ENCODE data around the gene ALKBH4. TPM values are rescaled to one million over a fixed set of nuclear protein-coding genes. Genes with fewer than 3 reads are reported as not detected.

Gene ALKBH4
- total RNA-seq, 4 donors from 2014 or later, result 14.7 to 38.9 (median 24.6) TPM

DNA sequence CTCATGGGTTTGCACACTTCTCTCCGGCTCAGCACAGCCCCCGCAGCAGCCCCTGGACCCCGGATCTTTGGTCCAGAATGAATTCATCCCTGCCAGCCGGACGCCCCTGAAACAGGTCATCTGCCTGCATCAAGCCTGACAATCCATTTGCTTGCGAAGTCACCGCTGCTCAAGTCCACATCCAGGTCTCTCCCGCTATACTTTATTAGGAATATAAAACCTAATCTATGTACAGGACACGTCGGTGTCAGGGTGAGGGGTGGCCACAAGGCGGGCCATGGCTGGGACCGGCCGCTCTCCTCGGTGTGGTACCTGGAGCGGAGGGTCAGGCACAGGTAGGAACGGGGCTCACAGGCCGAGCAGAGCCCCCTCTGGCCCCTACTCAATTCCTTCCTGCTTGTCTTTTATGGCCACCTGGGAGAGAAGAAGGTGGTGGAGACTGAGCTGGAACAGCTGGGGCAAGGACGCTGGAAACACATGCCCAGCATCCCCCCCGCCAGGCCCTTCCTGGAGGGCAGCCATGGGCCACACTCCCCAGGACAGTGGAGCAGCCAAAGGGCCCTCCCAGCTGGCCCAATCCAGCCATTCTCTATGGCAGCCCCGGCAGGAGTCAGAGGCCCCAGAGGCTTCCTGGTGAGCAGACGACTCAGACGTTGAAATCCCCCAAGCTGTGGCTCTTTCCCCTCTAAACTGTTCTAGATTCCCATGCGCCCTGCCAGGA lies 8.8 kb upstream of the ALKBH4 start:
- 79% methylated on average over 22 to 23 of the region's 23 CpGs for WGBS, 2 donors
- TF ChIP-seq POLR2A (IDR thresholded peaks at IDR 0.05), result no peak
- TF ChIP-seq CTCF (IDR thresholded peaks at IDR 0.05), result no peak
- intact Hi-C loops (cut with DNase I; ENCODE audit: low total_unique reads), result no loop called here
- no peak overlapping the region for H3K4me3 ChIP-seq (ENCODE audit: low read depth, poor library complexity, severe bottlenecking)
- peak in 1 of 2 donors; percentile 77 for DNase-seq (ENCODE audit: low spot score in 2 of 2)

DNA sequence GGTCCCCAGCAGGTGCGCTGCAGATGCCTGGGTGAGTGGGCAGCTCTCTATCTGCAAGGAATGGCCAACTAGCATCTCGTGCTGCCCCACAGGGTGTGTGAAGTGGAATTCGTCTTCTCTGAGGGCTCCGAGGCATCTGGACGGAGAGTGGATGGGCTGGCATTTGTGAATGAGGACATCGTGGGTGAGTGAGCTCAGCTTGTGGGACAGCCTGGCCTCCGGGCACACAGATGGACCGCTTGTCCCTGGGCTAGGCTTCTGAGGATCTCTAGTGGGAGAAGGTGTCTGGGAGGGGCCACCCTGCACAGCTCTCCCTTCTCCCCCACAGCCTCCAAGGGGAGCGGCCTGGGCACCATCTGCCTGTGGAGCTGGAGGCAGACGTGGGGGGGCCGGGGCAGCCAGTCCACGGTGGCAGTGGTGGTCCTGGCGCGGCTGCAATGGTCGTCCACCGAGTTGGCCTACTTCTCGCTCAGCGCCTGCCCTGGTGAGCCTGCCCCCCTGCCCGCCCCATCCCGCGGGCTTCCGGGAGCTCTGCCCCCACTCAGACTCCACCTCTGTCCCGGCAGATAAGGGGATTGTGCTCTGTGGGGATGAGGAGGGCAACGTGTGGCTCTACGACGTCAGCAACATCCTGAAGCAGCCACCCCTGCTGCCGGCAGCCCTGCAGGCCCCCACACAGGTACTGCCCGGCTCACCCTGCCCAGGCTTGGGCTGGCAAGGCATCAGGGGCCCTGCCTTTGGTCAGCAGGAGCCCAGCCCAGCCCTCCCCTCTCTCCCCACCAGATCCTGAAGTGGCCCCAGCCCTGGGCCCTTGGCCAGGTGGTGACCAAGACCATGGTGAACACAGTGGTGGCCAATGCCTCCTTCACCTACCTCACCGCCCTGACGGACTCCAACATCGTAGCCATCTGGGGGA lies 7.7 kb upstream of the ALKBH4 start:
- 74 to 81% methylated on average over 28 to 30 of the region's 31 CpGs for WGBS, 2 donors
- TF ChIP-seq CTCF (IDR thresholded peaks at IDR 0.05), result no peak
- no peak for TF ChIP-seq POLR2A (IDR thresholded peaks at IDR 0.05)
- no peak for DNase-seq (ENCODE audit: low spot score in 2 of 2)
- intact Hi-C loops (cut with DNase I; ENCODE audit: low total_unique reads), result no loop called here
- H3K4me3 ChIP-seq (ENCODE audit: low read depth, poor library complexity, severe bottlenecking), result no peak overlapping the region

- intact Hi-C loops (cut with DNase I; ENCODE audit: low total_unique reads), result no loop called here
- no peak for DNase-seq (ENCODE audit: low spot score in 2 of 2)
Measured at GRCh38 chr7:102471791-102472125, 7.1 kb upstream of the ALKBH4 start.

GRCh38 chr7:102469972-102470825 lies 5.5 kb upstream of the ALKBH4 start:
- intact Hi-C loops (cut with DNase I; ENCODE audit: low total_unique reads), result no loop called here
- H3K4me3 ChIP-seq (ENCODE audit: low read depth, poor library complexity, severe bottlenecking), result no peak overlapping the region
- 82 to 84% methylated on average over 18 to 20 of the region's 20 CpGs for WGBS, 2 donors
- TF ChIP-seq POLR2A (IDR thresholded peaks at IDR 0.05) (no peak), CTCF (IDR thresholded peaks at IDR 0.05) (no peak)
- no peak for DNase-seq (ENCODE audit: low spot score in 2 of 2)

More at GRCh38 chr7:102471791-102472125, 7.1 kb upstream of the ALKBH4 start:
- H3K4me3 ChIP-seq (ENCODE audit: low read depth, poor library complexity, severe bottlenecking), result no peak overlapping the region
- 74 to 79% methylated on average over 6 of the region's 6 CpGs for WGBS, 2 donors
- TF ChIP-seq CTCF (IDR thresholded peaks at IDR 0.05) (no peak), POLR2A (IDR thresholded peaks at IDR 0.05) (no peak)

DNA sequence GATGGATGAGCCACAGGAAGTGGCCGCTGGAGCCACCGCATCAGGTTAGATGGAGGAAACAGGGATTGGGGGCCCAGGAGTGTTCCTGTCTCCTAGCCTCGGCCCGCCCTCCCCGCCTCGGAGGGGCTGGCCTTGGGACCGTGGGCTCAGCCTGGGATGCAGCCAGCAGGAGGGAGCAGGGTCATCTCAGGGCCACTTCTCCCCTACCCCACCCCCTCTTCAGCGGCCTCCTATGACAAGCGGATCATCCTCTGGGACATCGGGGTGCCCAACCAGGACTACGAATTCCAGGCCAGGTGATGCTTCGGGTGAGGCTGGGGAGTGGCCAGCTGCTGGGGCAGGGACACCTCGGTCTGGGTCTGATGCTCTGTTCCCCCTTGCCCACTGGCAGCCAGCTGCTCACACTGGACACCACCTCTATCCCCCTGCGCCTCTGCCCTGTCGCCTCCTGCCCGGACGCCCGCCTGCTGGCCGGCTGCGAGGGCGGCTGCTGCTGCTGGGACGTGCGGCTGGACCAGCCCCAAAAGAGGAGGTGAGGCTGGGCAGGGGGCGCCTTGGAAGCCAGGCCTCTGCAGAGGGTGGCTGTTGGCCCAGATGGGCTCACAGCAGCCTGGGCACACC lies 4.8 kb upstream of the ALKBH4 start:
- WGBS, 2 donors, result 89 to 91% methylated on average over 21 to 24 of the region's 24 CpGs

More for the DNA sequence above, 4.8 kb upstream of the ALKBH4 start:
- no peak for DNase-seq (ENCODE audit: low spot score in 2 of 2)
- H3K4me3 ChIP-seq (ENCODE audit: low read depth, poor library complexity, severe bottlenecking), result no peak overlapping the region
- intact Hi-C loops (cut with DNase I; ENCODE audit: low total_unique reads), result no loop called here
- TF ChIP-seq CTCF (IDR thresholded peaks at IDR 0.05), result no peak
- TF ChIP-seq POLR2A (IDR thresholded peaks at IDR 0.05), result no peak
